Measurements from ENCODE around the gene TULP1. TPM values are rescaled to one million over a fixed set of nuclear protein-coding genes. Genes with fewer than 3 reads are reported as not detected.

The TULP1 gene
- not detected in 2 replicates for total RNA-seq (2012; rRNA removed)

- H3K9ac ChIP-seq (ENCODE audit: low read depth, low read length) = no peak within 1 kb of the TSS
- H3K9me3 ChIP-seq (replicated peaks; ENCODE audit: low read length) = no peaks in the 10 kb centered on the region
- H3K36me3 ChIP-seq (ENCODE audit: insufficient read depth, low read length) = no peaks in the 10 kb centered on the region
- H3K27me3 ChIP-seq (ENCODE audit: control insufficient read depth, insufficient read depth, low read length) = peaks cover 36% of the 10 kb centered on the region
- no peak within 1 kb of the TSS for H3K4me3 ChIP-seq (ENCODE audit: low read length)
- H3K4me1 ChIP-seq (ENCODE audit: control insufficient read depth, insufficient read depth, low read length) = no peaks in the 10 kb centered on the region
- H3K4me2 ChIP-seq (ENCODE audit: low read length) = no peak within 1 kb of the TSS
Measured at GRCh38 chr6:35512740-35513139, at the start of gene TULP1. TULP1 (minus strand) TSS chr6:35512896; CDS start chr6:35512858, 38 bp downstream.

GRCh38 chr6:35562060-35562459, 49.4 kb upstream of the TULP1 start:
- no peak overlapping the region for H3K4me3 ChIP-seq (ENCODE audit: low read length)
- H3K9ac ChIP-seq (ENCODE audit: low read depth, low read length) = no peak overlapping the region
- H3K36me3 ChIP-seq (ENCODE audit: insufficient read depth, low read length) = no peaks in the 10 kb centered on the region
- H3K9me3 ChIP-seq (replicated peaks; ENCODE audit: low read length) = no peaks in the 10 kb centered on the region
- H3K4me2 ChIP-seq (ENCODE audit: low read length) = no peak overlapping the region
- peaks cover 6% of the 10 kb centered on the region for H3K27me3 ChIP-seq (ENCODE audit: control insufficient read depth, insufficient read depth, low read length)
- H3K4me1 ChIP-seq (ENCODE audit: control insufficient read depth, insufficient read depth, low read length) = no peaks in the 10 kb centered on the region

- Histone ChIP-seq H3K9ac (ENCODE audit: low read depth, low read length) (no peak overlapping the region), H3K4me3 (ENCODE audit: low read length) (no peak overlapping the region), H3K4me1 (ENCODE audit: control insufficient read depth, insufficient read depth, low read length) (no peaks in the 10 kb centered on the region), H3K27me3 (ENCODE audit: control insufficient read depth, insufficient read depth, low read length) (peaks cover 7% of the 10 kb centered on the region), H3K36me3 (ENCODE audit: insufficient read depth, low read length) (no peaks in the 10 kb centered on the region), H3K4me2 (ENCODE audit: low read length) (no peak overlapping the region), H3K9me3 (replicated peaks; ENCODE audit: low read length) (no peaks in the 10 kb centered on the region)
Measured at GRCh38 chr6:35561113-35561512, 48.4 kb upstream of the TULP1 start.

- Histone ChIP-seq H3K36me3 (ENCODE audit: insufficient read depth, low read length) (no peaks in the 10 kb centered on the region), H3K4me1 (ENCODE audit: control insufficient read depth, insufficient read depth, low read length) (no peaks in the 10 kb centered on the region), H3K9me3 (replicated peaks; ENCODE audit: low read length) (no peaks in the 10 kb centered on the region), H3K9ac (ENCODE audit: low read depth, low read length) (no peak overlapping the region), H3K27me3 (ENCODE audit: control insufficient read depth, insufficient read depth, low read length) (peaks cover 7% of the 10 kb centered on the region), H3K4me2 (ENCODE audit: low read length) (no peak overlapping the region), H3K4me3 (ENCODE audit: low read length) (no peak overlapping the region)
Measured at GRCh38 chr6:35558571-35558970, 45.9 kb upstream of the TULP1 start.

- Histone ChIP-seq H3K9ac (ENCODE audit: low read depth, low read length) (no peak overlapping the region), H3K27me3 (ENCODE audit: control insufficient read depth, insufficient read depth, low read length) (peaks cover 8% of the 10 kb centered on the region), H3K36me3 (ENCODE audit: insufficient read depth, low read length) (no peaks in the 10 kb centered on the region), H3K4me1 (ENCODE audit: control insufficient read depth, insufficient read depth, low read length) (no peaks in the 10 kb centered on the region), H3K4me2 (ENCODE audit: low read length) (no peak overlapping the region), H3K4me3 (ENCODE audit: low read length) (no peak overlapping the region), H3K9me3 (replicated peaks; ENCODE audit: low read length) (no peaks in the 10 kb centered on the region)
Measured at GRCh38 chr6:35557239-35557638, 44.5 kb upstream of the TULP1 start.

GRCh38 chr6:35554811-35555210, 42.1 kb upstream of the TULP1 start:
- Histone ChIP-seq H3K9ac (ENCODE audit: low read depth, low read length) (no peak overlapping the region), H3K4me3 (ENCODE audit: low read length) (no peak overlapping the region), H3K27me3 (ENCODE audit: control insufficient read depth, insufficient read depth, low read length) (peaks cover 12% of the 10 kb centered on the region), H3K4me2 (ENCODE audit: low read length) (no peak overlapping the region), H3K9me3 (replicated peaks; ENCODE audit: low read length) (peaks cover 6% of the 10 kb centered on the region), H3K36me3 (ENCODE audit: insufficient read depth, low read length) (no peaks in the 10 kb centered on the region), H3K4me1 (ENCODE audit: control insufficient read depth, insufficient read depth, low read length) (no peaks in the 10 kb centered on the region)

- Histone ChIP-seq H3K27me3 (ENCODE audit: control insufficient read depth, insufficient read depth, low read length) (peaks cover 12% of the 10 kb centered on the region), H3K4me2 (ENCODE audit: low read length) (no peak overlapping the region), H3K9me3 (replicated peaks; ENCODE audit: low read length) (peaks cover 6% of the 10 kb centered on the region), H3K4me3 (ENCODE audit: low read length) (no peak overlapping the region), H3K4me1 (ENCODE audit: control insufficient read depth, insufficient read depth, low read length) (no peaks in the 10 kb centered on the region), H3K36me3 (ENCODE audit: insufficient read depth, low read length) (no peaks in the 10 kb centered on the region), H3K9ac (ENCODE audit: low read depth, low read length) (no peak overlapping the region)
Measured at GRCh38 chr6:35553315-35553714, 40.6 kb upstream of the TULP1 start.

- H3K9me3 ChIP-seq (replicated peaks; ENCODE audit: low read length) = peaks cover 6% of the 10 kb centered on the region
- no peak overlapping the region for H3K9ac ChIP-seq (ENCODE audit: low read depth, low read length)
- no peak overlapping the region for H3K4me2 ChIP-seq (ENCODE audit: low read length)
- H3K27me3 ChIP-seq (ENCODE audit: control insufficient read depth, insufficient read depth, low read length) = peaks cover 16% of the 10 kb centered on the region
- H3K4me1 ChIP-seq (ENCODE audit: control insufficient read depth, insufficient read depth, low read length) = no peaks in the 10 kb centered on the region
- no peaks in the 10 kb centered on the region for H3K36me3 ChIP-seq (ENCODE audit: insufficient read depth, low read length)
- no peak overlapping the region for H3K4me3 ChIP-seq (ENCODE audit: low read length)
Measured at GRCh38 chr6:35552285-35552917, 39.7 kb upstream of the TULP1 start.

GRCh38 chr6:35550437-35550836, 37.7 kb upstream of the TULP1 start:
- H3K4me1 ChIP-seq (ENCODE audit: control insufficient read depth, insufficient read depth, low read length) = no peaks in the 10 kb centered on the region
- peaks cover 6% of the 10 kb centered on the region for H3K9me3 ChIP-seq (replicated peaks; ENCODE audit: low read length)
- no peak overlapping the region for H3K9ac ChIP-seq (ENCODE audit: low read depth, low read length)
- H3K4me3 ChIP-seq (ENCODE audit: low read length) = no peak overlapping the region
- peaks cover 22% of the 10 kb centered on the region for H3K27me3 ChIP-seq (ENCODE audit: control insufficient read depth, insufficient read depth, low read length)
- no peaks in the 10 kb centered on the region for H3K36me3 ChIP-seq (ENCODE audit: insufficient read depth, low read length)
- H3K4me2 ChIP-seq (ENCODE audit: low read length) = no peak overlapping the region

GRCh38 chr6:35547676-35548075, 35.0 kb upstream of the TULP1 start:
- H3K9ac ChIP-seq (ENCODE audit: low read depth, low read length) = no peak overlapping the region
- no peak overlapping the region for H3K4me3 ChIP-seq (ENCODE audit: low read length)
- H3K4me2 ChIP-seq (ENCODE audit: low read length) = no peak overlapping the region
- no peaks in the 10 kb centered on the region for H3K4me1 ChIP-seq (ENCODE audit: control insufficient read depth, insufficient read depth, low read length)
- H3K27me3 ChIP-seq (ENCODE audit: control insufficient read depth, insufficient read depth, low read length) = peaks cover 28% of the 10 kb centered on the region
- peaks cover 6% of the 10 kb centered on the region for H3K9me3 ChIP-seq (replicated peaks; ENCODE audit: low read length)
- H3K36me3 ChIP-seq (ENCODE audit: insufficient read depth, low read length) = no peaks in the 10 kb centered on the region

GRCh38 chr6:35544769-35545361, 32.2 kb upstream of the TULP1 start:
- H3K36me3 ChIP-seq (ENCODE audit: insufficient read depth, low read length) = no peaks in the 10 kb centered on the region
- H3K9ac ChIP-seq (ENCODE audit: low read depth, low read length) = no peak overlapping the region
- H3K9me3 ChIP-seq (replicated peaks; ENCODE audit: low read length) = no peaks in the 10 kb centered on the region
- H3K4me2 ChIP-seq (ENCODE audit: low read length) = no peak overlapping the region
- peaks cover 24% of the 10 kb centered on the region for H3K27me3 ChIP-seq (ENCODE audit: control insufficient read depth, insufficient read depth, low read length)
- H3K4me1 ChIP-seq (ENCODE audit: control insufficient read depth, insufficient read depth, low read length) = no peaks in the 10 kb centered on the region
- H3K4me3 ChIP-seq (ENCODE audit: low read length) = no peak overlapping the region

Data from skeletal muscle satellite cell (primary cell).